GM04504 (cell line): ENCODE results near the gene FEM1A.
"Not testable (repeated sequence)": the region's sequence is repeated elsewhere in the genome, so short reads cannot be mapped to it uniquely, and the experiment has no call there.

Experiments
- DNase-seq: peaks from one replicate; pipeline ENCODE4 v3.0.0-alpha.2; 2012; ENCODE audit warnings: low read depth

The FEM1A gene

GRCh38 chr19:4773047-4773640 lies 18.4 kb upstream of the FEM1A start:
- DNase-seq = no peak

GRCh38 chr19:4774136-4774535 lies 17.4 kb upstream of the FEM1A start:
- DNase-seq = no peak

GRCh38 chr19:4775627-4776152 lies 15.8 kb upstream of the FEM1A start:
- no peak for DNase-seq

GRCh38 chr19:4776436-4777211 lies 14.9 kb upstream of the FEM1A start:
- DNase-seq = no peak

- DNase-seq = not testable (repeated sequence)
Observed at GRCh38 chr19:4778124-4778523, 13.4 kb upstream of the FEM1A start.

GRCh38 chr19:4780860-4781259 lies 10.7 kb upstream of the FEM1A start:
- DNase-seq = no peak

GRCh38 chr19:4781801-4782200 lies 9.7 kb upstream of the FEM1A start:
- DNase-seq = no peak

GRCh38 chr19:4786412-4787016 lies 5.0 kb upstream of the FEM1A start:
- DNase-seq = not testable (repeated sequence)

- not testable (repeated sequence) for DNase-seq
Observed at GRCh38 chr19:4792019-4792865, 708 bp downstream of the FEM1A start.

- not testable (repeated sequence) for DNase-seq
Observed at GRCh38 chr19:4792866-4793195, 1.3 kb downstream of the FEM1A start.

- not testable (repeated sequence) for DNase-seq
Observed at GRCh38 chr19:4793278-4793677, 1.7 kb downstream of the FEM1A start.

GRCh38 chr19:4794971-4795370 lies 3.4 kb downstream of the FEM1A start:
- DNase-seq = no peak

GRCh38 chr19:4795400-4795799 lies 3.9 kb downstream of the FEM1A start:
- no peak for DNase-seq

- DNase-seq = no peak
Observed at GRCh38 chr19:4800591-4801081, 9.1 kb downstream of the FEM1A start.

- no peak for DNase-seq
Observed at GRCh38 chr19:4801085-4801619, 9.6 kb downstream of the FEM1A start.

- no peak for DNase-seq
Observed at GRCh38 chr19:4802711-4803110, 11.2 kb downstream of the FEM1A start.

- DNase-seq = no peak
Observed at GRCh38 chr19:4803736-4804695, 12.5 kb downstream of the FEM1A start.

GRCh38 chr19:4805140-4805539 lies 13.6 kb downstream of the FEM1A start:
- DNase-seq = not testable (repeated sequence)

- no peak for DNase-seq
Observed at GRCh38 chr19:4806384-4806783, 14.8 kb downstream of the FEM1A start.

GRCh38 chr19:4807188-4807587 lies 15.7 kb downstream of the FEM1A start:
- DNase-seq = no peak
